Stimulated activated naive CD8-positive, alpha-beta T cell treated with anti-CD3 and anti-CD28 coated beads, Interleukin-15, amount 100 ng/mL, for 72 hours (primary cell): ENCODE measurements around the gene FRAS1.
A peak's percentile ranks its signal among the peaks of the same experiment; 100 is the strongest.

Experiments used
- ATAC-seq: fragments of 150-1000 bp; cut with Tn5 transposase; 2 replicates; pipeline ENCODE4 v1.10.0; 2021; ENCODE audit warnings: mild to moderate bottlenecking, moderate library complexity
- DNase-seq, 2 donors: peaks; one replicate each; pipeline ENCODE4 v3.0.0; 2021 to 2022
- H3K27ac Mint-ChIP-seq, 2 donors: one replicate each; pipeline ENCODE4 v1.8.0; 2022; ENCODE audit warnings: mild to moderate bottlenecking in 2 of 2, mixed read lengths in 2 of 2, moderate library complexity in 2 of 2
- H3K27me3 Mint-ChIP-seq: one replicate; pipeline ENCODE4 v1.8.0; 2022; ENCODE audit warnings: mixed read lengths
- H3K4me1 Mint-ChIP-seq: one replicate; pipeline ENCODE4 v1.8.0; 2022; ENCODE audit warnings: mild to moderate bottlenecking, mixed read lengths
- H3K4me3 Mint-ChIP-seq, 2 donors: one replicate each; pipeline ENCODE4 v1.8.0; 2022; ENCODE audit warnings: mild to moderate bottlenecking in 2 of 2, mixed read lengths in 2 of 2, moderate library complexity in 1 of 2
- H3K9me3 Mint-ChIP-seq, 2 donors: one replicate each; pipeline ENCODE4 v1.8.0; 2022; ENCODE audit warnings: mixed read lengths in 2 of 2

Gene FRAS1

DNA sequence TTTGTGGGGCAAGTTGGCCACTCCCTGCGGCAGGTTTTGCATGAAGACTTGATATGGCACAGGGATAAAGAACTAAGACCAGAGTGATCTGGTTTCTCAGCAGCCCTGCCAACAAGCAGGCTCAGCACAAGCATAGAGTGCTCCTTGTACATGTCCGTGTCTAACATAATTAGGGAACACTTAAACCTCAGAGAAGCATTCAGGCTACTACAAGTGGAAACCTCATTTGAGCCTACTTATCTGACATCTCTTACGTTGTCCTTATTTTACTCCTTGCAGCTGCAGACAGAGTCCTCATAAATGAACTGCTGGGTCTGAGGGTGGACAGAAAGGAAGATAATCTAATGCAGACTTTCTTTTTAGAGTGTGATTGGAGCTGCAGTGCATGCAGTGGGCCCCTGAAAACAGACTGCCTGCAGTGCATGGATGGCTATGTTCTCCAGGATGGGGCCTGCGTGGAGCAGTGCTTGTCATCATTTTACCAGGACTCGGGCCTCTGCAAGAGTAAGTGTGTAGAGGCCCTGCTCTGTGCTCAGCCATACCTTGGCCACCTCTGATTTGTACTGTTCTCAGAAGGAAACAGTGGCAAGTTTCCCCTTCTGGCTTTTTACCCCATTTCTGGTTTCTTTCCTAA is 315.3 kb downstream of the FRAS1 start:
- no peak for ATAC-seq
- no peak overlapping the region for H3K27ac Mint-ChIP-seq
- no peaks in the 10 kb centered on the region for H3K27me3 Mint-ChIP-seq
- DNase-seq = no peak
- H3K4me3 Mint-ChIP-seq = no peak overlapping the region
- no peaks in the 10 kb centered on the region for H3K9me3 Mint-ChIP-seq
- no peaks in the 10 kb centered on the region for H3K4me1 Mint-ChIP-seq

- ATAC-seq = no peak
- H3K4me1 Mint-ChIP-seq = no peaks in the 10 kb centered on the region
Measured at GRCh38 chr4:78377555-78377954, 320.4 kb downstream of the FRAS1 start.

GRCh38 chr4:78379040-78379439 is 321.9 kb downstream of the FRAS1 start:
- H3K9me3 Mint-ChIP-seq = no peaks in the 10 kb centered on the region
- ATAC-seq (no peak), DNase-seq (no peak)
- no peaks in the 10 kb centered on the region for H3K27me3 Mint-ChIP-seq
- no peak overlapping the region for H3K27ac Mint-ChIP-seq
- H3K4me1 Mint-ChIP-seq = no peaks in the 10 kb centered on the region
- H3K4me3 Mint-ChIP-seq = no peak overlapping the region

More at GRCh38 chr4:78377555-78377954, 320.4 kb downstream of the FRAS1 start:
- Mint-ChIP-seq H3K9me3 (no peaks in the 10 kb centered on the region), H3K27me3 (no peaks in the 10 kb centered on the region), H3K4me3 (no peak overlapping the region), H3K27ac (no peak overlapping the region)
- DNase-seq = no peak

- H3K9me3 Mint-ChIP-seq = no peaks in the 10 kb centered on the region
- ATAC-seq = no peak
- H3K4me1 Mint-ChIP-seq = no peaks in the 10 kb centered on the region
- peak overlapping the region in 1 of 2 donors; percentile 9 for H3K27ac Mint-ChIP-seq
- no peak for DNase-seq
- H3K27me3 Mint-ChIP-seq = no peaks in the 10 kb centered on the region
- H3K4me3 Mint-ChIP-seq = no peak overlapping the region
Measured at GRCh38 chr4:78379991-78380729, 323.0 kb downstream of the FRAS1 start.

DNA sequence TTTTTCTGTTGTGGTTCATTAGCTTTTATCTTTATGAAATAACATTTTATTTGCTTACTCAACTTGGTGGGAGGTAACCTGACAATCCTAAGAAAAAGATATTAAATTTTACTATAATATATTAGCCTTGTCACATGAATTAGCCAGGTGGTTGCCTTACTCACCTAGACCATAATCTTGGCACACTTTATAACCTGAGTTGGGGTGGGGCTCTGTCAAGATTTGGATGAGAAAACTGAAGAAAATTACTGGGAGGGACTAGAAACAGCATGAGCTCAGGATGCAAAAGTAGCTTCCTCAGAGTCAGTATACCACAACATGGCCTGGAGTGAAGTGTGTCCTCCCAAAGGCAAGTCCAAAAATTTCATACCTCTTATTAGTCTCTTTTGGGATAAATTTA is 329.6 kb downstream of the FRAS1 start:
- Mint-ChIP-seq H3K9me3 (no peaks in the 10 kb centered on the region), H3K4me1 (no peaks in the 10 kb centered on the region), H3K27ac (no peak overlapping the region), H3K4me3 (no peak overlapping the region), H3K27me3 (peaks cover 9% of the 10 kb centered on the region)
- ATAC-seq (no peak), DNase-seq (no peak)

DNA sequence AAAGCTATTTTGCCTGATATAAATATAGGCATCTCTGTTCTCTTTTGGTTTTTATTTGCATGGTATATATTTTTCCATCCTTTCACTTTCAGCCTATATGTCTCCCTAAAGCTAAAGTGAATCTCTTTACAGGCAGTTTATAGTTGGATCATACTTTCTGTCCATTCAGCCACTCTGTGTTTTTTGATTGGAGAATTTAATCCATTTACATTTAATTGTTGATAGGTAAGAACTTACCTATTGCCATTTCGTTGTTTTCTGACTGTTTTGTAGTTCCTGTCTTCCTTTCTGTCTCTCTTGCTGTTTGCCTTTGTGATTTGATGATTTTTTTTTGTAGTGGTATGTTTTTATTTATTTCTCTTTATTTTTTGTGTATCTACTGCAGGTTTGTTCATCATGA is 338.5 kb downstream of the FRAS1 start:
- Mint-ChIP-seq H3K27me3 (peaks cover 16% of the 10 kb centered on the region), H3K4me1 (no peaks in the 10 kb centered on the region), H3K9me3 (peaks cover 10 to 21% of the 10 kb centered on the region in 2 donors), H3K27ac (no peak overlapping the region), H3K4me3 (no peak overlapping the region)
- DNase-seq (no peak), ATAC-seq (no peak)

DNA sequence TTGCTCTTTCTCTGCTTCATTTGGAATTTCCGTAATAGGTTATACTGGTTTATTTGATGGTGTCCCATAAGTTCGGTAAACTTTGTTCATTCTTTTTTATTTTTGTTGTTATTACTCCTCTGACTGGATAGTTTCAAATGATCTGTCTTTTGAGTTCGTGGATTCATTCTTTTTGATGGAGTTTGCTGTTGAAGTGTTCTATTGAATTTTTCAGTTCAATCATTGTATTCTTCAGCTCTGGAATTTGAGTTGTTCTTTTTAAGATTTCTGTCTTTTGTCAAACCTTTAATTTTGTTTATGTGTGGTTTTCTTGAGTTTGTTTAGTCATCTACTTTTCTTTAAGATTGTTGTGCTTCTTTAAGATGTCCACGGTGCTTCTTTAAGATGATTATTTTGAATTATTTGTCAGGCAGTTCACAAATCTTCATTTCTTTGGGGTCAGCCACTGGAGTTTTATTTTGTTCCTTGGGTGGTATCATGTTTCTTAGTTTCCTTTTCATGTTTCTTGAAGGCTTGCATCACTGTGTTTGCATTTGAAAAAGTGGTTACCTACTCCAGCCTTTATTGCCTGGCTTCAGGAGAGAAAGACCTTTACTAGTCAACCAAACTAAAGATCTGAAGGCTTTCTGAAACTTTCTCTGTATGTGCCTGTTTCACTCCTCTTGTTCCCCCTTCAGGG is 339.6 kb downstream of the FRAS1 start:
- Mint-ChIP-seq H3K4me3 (no peak overlapping the region), H3K27me3 (peaks cover 11% of the 10 kb centered on the region), H3K27ac (no peak overlapping the region), H3K4me1 (no peaks in the 10 kb centered on the region), H3K9me3 (peaks cover 10 to 21% of the 10 kb centered on the region in 2 donors)
- DNase-seq (no peak), ATAC-seq (no peak)

DNA sequence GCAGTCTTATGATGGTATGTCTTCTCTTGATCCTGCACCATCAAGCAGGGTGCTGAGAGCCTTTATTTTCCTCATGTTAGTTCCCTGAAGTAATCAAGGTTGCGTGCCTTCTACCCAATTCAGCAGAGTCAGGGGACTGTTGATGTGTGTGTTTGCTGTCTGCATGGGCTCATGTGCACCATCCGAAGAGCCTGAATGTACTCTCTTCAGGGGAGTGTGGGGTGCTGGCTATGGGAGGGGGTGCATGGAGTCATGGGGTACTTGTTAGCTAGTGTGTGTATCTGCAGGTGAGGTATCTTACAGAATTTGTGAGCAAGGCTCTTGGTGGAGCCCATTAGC is 340.1 kb downstream of the FRAS1 start:
- Mint-ChIP-seq H3K9me3 (peaks cover 10 to 21% of the 10 kb centered on the region in 2 donors), H3K4me1 (no peaks in the 10 kb centered on the region), H3K27ac (no peak overlapping the region), H3K27me3 (peaks cover 11% of the 10 kb centered on the region), H3K4me3 (no peak overlapping the region)
- DNase-seq (no peak), ATAC-seq (no peak)

GRCh38 chr4:78409612-78410202 is 352.6 kb downstream of the FRAS1 start:
- no peaks in the 10 kb centered on the region for H3K27me3 Mint-ChIP-seq
- H3K4me1 Mint-ChIP-seq = no peaks in the 10 kb centered on the region
- H3K27ac Mint-ChIP-seq = no peak overlapping the region
- ATAC-seq (no peak), DNase-seq (no peak)
- no peak overlapping the region for H3K4me3 Mint-ChIP-seq
- H3K9me3 Mint-ChIP-seq = no peaks in the 10 kb centered on the region

DNA sequence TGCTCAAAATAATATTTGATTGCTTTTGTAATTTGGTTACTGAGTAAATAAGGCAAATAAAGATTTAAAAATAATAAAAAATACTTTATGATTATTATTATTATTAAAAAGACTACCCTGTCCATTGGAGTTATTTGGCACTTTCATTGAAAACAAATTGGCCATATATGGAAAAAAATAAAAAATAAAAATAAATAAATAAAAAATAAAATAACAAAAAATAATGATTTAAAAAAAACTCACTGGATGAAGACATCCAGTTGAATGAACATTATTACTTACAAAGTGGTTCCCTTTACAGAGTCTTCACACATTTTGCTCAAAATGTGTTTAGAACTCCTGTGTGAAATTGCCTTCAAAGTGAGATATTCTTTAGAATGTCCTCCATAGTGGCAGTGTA is 353.1 kb downstream of the FRAS1 start:
- no peak overlapping the region for H3K27ac Mint-ChIP-seq
- no peak for ATAC-seq
- H3K4me3 Mint-ChIP-seq = no peak overlapping the region
- no peaks in the 10 kb centered on the region for H3K4me1 Mint-ChIP-seq
- no peak for DNase-seq
- no peaks in the 10 kb centered on the region for H3K9me3 Mint-ChIP-seq
- H3K27me3 Mint-ChIP-seq = no peaks in the 10 kb centered on the region

GRCh38 chr4:78410676-78411075 is 353.6 kb downstream of the FRAS1 start:
- DNase-seq = no peak
- H3K4me1 Mint-ChIP-seq = no peaks in the 10 kb centered on the region
- no peak overlapping the region for H3K27ac Mint-ChIP-seq
- H3K4me3 Mint-ChIP-seq = no peak overlapping the region
- H3K27me3 Mint-ChIP-seq = peaks cover 4% of the 10 kb centered on the region
- H3K9me3 Mint-ChIP-seq = no peaks in the 10 kb centered on the region
- ATAC-seq = no peak

DNA sequence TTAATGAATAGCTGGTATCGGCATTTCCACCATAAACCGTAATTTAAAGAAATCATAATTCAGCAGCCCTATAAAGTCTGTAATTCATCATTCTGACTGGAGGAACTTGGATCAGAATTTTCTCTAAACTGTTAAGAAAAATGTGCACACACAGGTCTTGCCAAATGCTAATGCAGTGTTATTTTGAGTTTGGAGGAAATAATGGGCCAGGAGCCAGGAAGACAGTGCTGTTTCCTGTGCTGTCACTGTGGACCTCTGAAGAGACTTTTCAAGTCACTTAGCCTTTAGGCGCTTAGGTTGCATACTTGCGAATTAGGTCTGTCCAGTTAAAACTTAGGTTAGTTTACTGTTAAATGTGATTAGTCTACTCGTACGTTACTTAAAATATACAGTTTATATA is 357.0 kb downstream of the FRAS1 start:
- H3K9me3 Mint-ChIP-seq = no peaks in the 10 kb centered on the region
- no peaks in the 10 kb centered on the region for H3K4me1 Mint-ChIP-seq
- no peak for ATAC-seq
- H3K27ac Mint-ChIP-seq = no peak overlapping the region
- no peak overlapping the region for H3K4me3 Mint-ChIP-seq
- DNase-seq = no peak
- peaks cover 15% of the 10 kb centered on the region for H3K27me3 Mint-ChIP-seq

GRCh38 chr4:78417603-78418002 is 360.5 kb downstream of the FRAS1 start:
- peaks cover 27% of the 10 kb centered on the region for H3K27me3 Mint-ChIP-seq
- H3K4me1 Mint-ChIP-seq = no peaks in the 10 kb centered on the region
- DNase-seq = no peak
- no peak overlapping the region for H3K27ac Mint-ChIP-seq
- H3K9me3 Mint-ChIP-seq = no peaks in the 10 kb centered on the region
- no peak for ATAC-seq
- no peak overlapping the region for H3K4me3 Mint-ChIP-seq

DNA sequence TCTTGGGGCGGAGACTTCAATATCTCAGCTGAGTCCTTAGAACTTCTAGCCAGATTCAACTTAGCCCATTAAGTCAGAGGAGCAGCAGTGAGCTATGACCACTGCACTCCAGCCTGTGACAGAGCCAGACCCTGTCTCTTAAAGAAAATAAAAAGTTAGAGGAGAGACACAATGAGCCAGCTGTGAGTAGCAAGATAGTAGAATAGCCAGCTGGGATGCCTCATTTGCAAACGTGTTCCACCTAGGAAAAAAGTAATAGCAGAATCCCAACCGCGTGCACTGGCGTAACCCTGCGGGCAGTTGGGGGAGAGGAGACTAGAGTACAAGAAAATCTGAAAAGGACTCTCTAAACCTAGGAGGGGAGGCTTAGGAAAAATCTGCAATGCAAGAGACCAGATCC is 361.3 kb downstream of the FRAS1 start:
- H3K4me3 Mint-ChIP-seq = no peak overlapping the region
- H3K27me3 Mint-ChIP-seq = peaks cover 32% of the 10 kb centered on the region
- no peak for DNase-seq
- H3K4me1 Mint-ChIP-seq = no peaks in the 10 kb centered on the region
- ATAC-seq = no peak
- H3K27ac Mint-ChIP-seq = no peak overlapping the region
- no peaks in the 10 kb centered on the region for H3K9me3 Mint-ChIP-seq

- no peaks in the 10 kb centered on the region for H3K9me3 Mint-ChIP-seq
- peaks cover 17% of the 10 kb centered on the region for H3K27me3 Mint-ChIP-seq
- ATAC-seq = no peak
- no peak overlapping the region for H3K4me3 Mint-ChIP-seq
- no peak overlapping the region for H3K27ac Mint-ChIP-seq
- no peak for DNase-seq
- H3K4me1 Mint-ChIP-seq = no peaks in the 10 kb centered on the region
Measured at GRCh38 chr4:78423790-78424189, 366.7 kb downstream of the FRAS1 start.

DNA sequence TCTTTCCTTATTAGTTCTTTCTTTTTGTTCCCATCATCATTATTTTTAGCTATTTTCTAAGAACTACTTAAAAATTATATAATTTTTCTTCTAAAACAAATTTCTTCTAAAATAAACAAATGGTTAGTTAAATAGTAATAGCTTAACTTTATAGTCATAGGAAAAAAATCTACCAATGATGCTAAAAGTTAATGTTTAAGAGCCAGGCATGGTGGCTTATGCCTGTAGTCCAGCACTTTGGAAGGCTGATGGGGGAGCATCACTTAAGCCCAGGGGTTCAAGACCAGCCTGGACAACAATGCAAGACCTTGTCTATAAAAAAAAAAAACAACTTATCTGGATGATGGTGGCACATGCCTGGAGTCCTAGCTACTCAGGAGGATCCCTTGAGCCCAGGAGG is 367.3 kb downstream of the FRAS1 start:
- Mint-ChIP-seq H3K9me3 (no peaks in the 10 kb centered on the region), H3K27me3 (peaks cover 17% of the 10 kb centered on the region), H3K27ac (no peak overlapping the region), H3K4me1 (no peaks in the 10 kb centered on the region), H3K4me3 (no peak overlapping the region)
- ATAC-seq (no peak), DNase-seq (no peak)
